ENCODE measurements around the gene TRAM2.

TRAM2 gene

GRCh38 chr6:52457096-52457495, 119.8 kb downstream of the TRAM2 start:
- no peak overlapping the region for H3K27ac ChIP-seq
- TF ChIP-seq ZFX (IDR thresholded peaks at IDR 0.05) = no peak
- TF ChIP-seq CTCF (conservative IDR thresholded peaks at IDR 0.05) = no peak

GRCh38 chr6:52454556-52454955, 122.3 kb downstream of the TRAM2 start:
- TF ChIP-seq CTCF (conservative IDR thresholded peaks at IDR 0.05) = no peak
- TF ChIP-seq ZFX (IDR thresholded peaks at IDR 0.05) = no peak
- no peak overlapping the region for H3K27ac ChIP-seq
